HG02938 (cell line): Measurements from ENCODE around the gene ACADSB.

Source experiments
- ATAC-seq: cut with Tn5 transposase; IDR thresholded peaks from one replicate; pipeline ENCODE4 v1.9.1; 2021; ENCODE audit warnings: mild to moderate bottlenecking, moderate library complexity; ENCODE audit not compliant: unreplicated experiment

ACADSB gene

GRCh38 chr10:123038782-123039631 lies 30.2 kb downstream of the ACADSB start:
- no peak for ATAC-seq

GRCh38 chr10:123039632-123039930 lies 30.8 kb downstream of the ACADSB start:
- no peak for ATAC-seq

GRCh38 chr10:123042708-123043408 lies 34.1 kb downstream of the ACADSB start:
- ATAC-seq: no peak

GRCh38 chr10:123043409-123043925 lies 34.7 kb downstream of the ACADSB start:
- ATAC-seq: peak; percentile 67

GRCh38 chr10:123044391-123044790 lies 35.6 kb downstream of the ACADSB start:
- no peak for ATAC-seq

- peak; percentile 50 for ATAC-seq
Measured at GRCh38 chr10:123045961-123046731, 37.3 kb downstream of the ACADSB start.

- no peak for ATAC-seq
Measured at GRCh38 chr10:123057968-123058367, 49.2 kb downstream of the ACADSB start.

- no peak for ATAC-seq
Measured at GRCh38 chr10:123061865-123062264, 53.1 kb downstream of the ACADSB start.

- no peak for ATAC-seq
Measured at GRCh38 chr10:123062726-123063125, 53.9 kb downstream of the ACADSB start.

- ATAC-seq: no peak
Measured at GRCh38 chr10:123068087-123068853, 59.5 kb downstream of the ACADSB start.

GRCh38 chr10:123069246-123069986 lies 60.6 kb downstream of the ACADSB start:
- ATAC-seq: no peak

GRCh38 chr10:123073187-123073586 lies 64.4 kb downstream of the ACADSB start:
- ATAC-seq: no peak

GRCh38 chr10:123074215-123074614 lies 65.4 kb downstream of the ACADSB start:
- no peak for ATAC-seq

- no peak for ATAC-seq
Measured at GRCh38 chr10:123081896-123082295, 73.1 kb downstream of the ACADSB start.

GRCh38 chr10:123083811-123084210 lies 75.0 kb downstream of the ACADSB start:
- no peak for ATAC-seq

GRCh38 chr10:123086281-123086680 lies 77.5 kb downstream of the ACADSB start:
- no peak for ATAC-seq

GRCh38 chr10:123087348-123087747 lies 78.5 kb downstream of the ACADSB start:
- no peak for ATAC-seq

- no peak for ATAC-seq
Measured at GRCh38 chr10:123087786-123088185, 79.0 kb downstream of the ACADSB start.

- ATAC-seq: no peak
Measured at GRCh38 chr10:123092635-123093414, 84.0 kb downstream of the ACADSB start.
